Motor neuron (in vitro differentiated cells): Measurements from ENCODE around the gene RERE. TPM values are rescaled to one million over a fixed set of nuclear protein-coding genes. Genes with fewer than 3 reads are reported as not detected.
"Not testable (repeated sequence)": the region's sequence is repeated elsewhere in the genome, so short reads cannot be mapped to it uniquely, and the experiment has no call there.

ENCODE experiments used
- ATAC-seq, 8 experiments: fragments of 200-7000 bp; cut with Tn5 transposase; replicated peaks in 6 of 8; 2 replicates each; pipeline ENCODE4 v1.8.0; 2021; ENCODE audit warnings: mild to moderate bottlenecking in 8 of 8, moderate library complexity in 8 of 8
- H3K27ac ChIP-seq, 2 donors: fragments of 250-450 bp; sonication (Bioruptor Pico); 2 replicates each; pipeline ENCODE4 v1.9.0; 2021; ENCODE audit warnings: antibody characterized with exemption in 2 of 2, mild to moderate bottlenecking in 2 of 2, moderate library complexity in 1 of 2
- H3K4me1 ChIP-seq, 2 donors: fragments of 250-450 bp; sonication (Bioruptor Pico); replicated peaks in 1 of 2; 2 replicates each; pipeline ENCODE4 v1.6.1; 2021; ENCODE audit warnings: antibody characterized with exemption in 2 of 2, mild to moderate bottlenecking in 2 of 2, moderate library complexity in 1 of 2
- H3K4me3 ChIP-seq, 5 donors: fragments of 250-450 bp; sonication (Bioruptor Pico); 2 replicates each; pipeline ENCODE4 v1.9.0; 2021; ENCODE audit warnings: antibody characterized with exemption in 5 of 5, mild to moderate bottlenecking in 5 of 5, moderate library complexity in 4 of 5
- WGBS, 10 experiments: fragments of 450-650 bp; shearing (Covaris generic); methylation state at CpG; one replicate each; pipeline ENCODE4 v1.0.0; 2022; 5-methylcytosine and 5-hydroxymethylcytosine counted together
- in situ Hi-C, 9 experiments: fragments of 400-800 bp; cut with MboI; loops; one replicate each; pipeline ENCODE4 v1.15.0; 2021; ENCODE audit warnings: low sequenced_read_pairs in 9 of 9, low pct_unique_long_range_greater_than_20kb in 2 of 9; ENCODE audit not compliant: unreplicated experiment in 9 of 9
- total RNA-seq, 8 experiments: library from RNA; unstranded; fragments of 300-600 nt; gene quantifications; 2 replicates each; pipeline versions ENCODE4 v1.2.3 to v1.2.4, GENCODE V29; 2022

RERE gene
- total RNA-seq, 8 experiments from 2014 or later = 17.8 to 576 (median 111) TPM

GRCh38 chr1:8699679-8700078 is 117.8 kb downstream of the RERE start:
- in situ Hi-C loops = loop anchor here in 1 of 9 experiments (25.0 kb wide), 1 partner anchor 137 kb away; no protein-coding TSS in a partner anchor
- H3K4me1 ChIP-seq = peaks cover 27 to 37% of the 10 kb centered on the region in 2 donors
- peak overlapping the region in 1 of 5 donors; percentile 63 for H3K4me3 ChIP-seq
- no peak for ATAC-seq
- 78 to 100% (median 97%) methylated on average over 1 to 5 of the region's 7 CpGs for WGBS, 10 experiments
- no peak overlapping the region for H3K27ac ChIP-seq

- no peak for ATAC-seq
- no peak overlapping the region for H3K4me3 ChIP-seq
- WGBS, 10 experiments = 83 to 100% (median 92%) methylated on average over 1 to 3 of the region's 3 CpGs
- H3K4me1 ChIP-seq = peaks cover 24 to 30% of the 10 kb centered on the region in 2 donors
- H3K27ac ChIP-seq = no peak overlapping the region
- in situ Hi-C loops = loop anchor here in 1 of 9 experiments (25.0 kb wide), 1 partner anchor 137 kb away; no protein-coding TSS in a partner anchor
These were observed 118.4 kb downstream of the RERE start for GRCh38 chr1:8698937-8699447.

- Histone ChIP-seq H3K4me1 (peaks cover 23 to 28% of the 10 kb centered on the region in 2 donors), H3K27ac (peak overlapping the region in 1 of 2 donors; percentile 9), H3K4me3 (no peak overlapping the region)
- peak in 1 of 8 experiments; percentile 1 for ATAC-seq
- in situ Hi-C loops = loop anchor here in 1 of 9 experiments (25.0 kb wide), 1 partner anchor 136 kb away; no protein-coding TSS in a partner anchor
- 60 to 100% (median 81%) methylated on average over 1 to 3 of the region's 3 CpGs for WGBS, 10 experiments
These were observed 119.3 kb downstream of the RERE start for GRCh38 chr1:8698012-8698630.

GRCh38 chr1:8695442-8695841 is 122.0 kb downstream of the RERE start:
- WGBS, 10 experiments = 79 to 100% (median 95%) methylated on average over 2 to 4 of the region's 4 CpGs; no CpG with 5 or more reads in 1 of the 10 experiments
- H3K4me1 ChIP-seq = peaks cover 27% of the 10 kb centered on the region in 2 donors
- H3K4me3 ChIP-seq, H3K27ac ChIP-seq, ATAC-seq: not testable (repeated sequence)
- in situ Hi-C loops = loop anchor here in 1 of 9 experiments (25.0 kb wide), 1 partner anchor 133 kb away; no protein-coding TSS in a partner anchor

- Histone ChIP-seq H3K4me1 (peaks cover 10 to 15% of the 10 kb centered on the region in 2 donors), H3K4me3 (no peak overlapping the region), H3K27ac (no peak overlapping the region)
- in situ Hi-C loops = loop anchor here in 1 of 9 experiments (25.0 kb wide), 1 partner anchor 131 kb away; no protein-coding TSS in a partner anchor
- 38 to 100% (median 97%) methylated on average over 1 to 3 of the region's 3 CpGs; no CpG with 5 or more reads in 1 of the 10 experiments for WGBS, 10 experiments
- no peak for ATAC-seq
These were observed 124.3 kb downstream of the RERE start for GRCh38 chr1:8693107-8693506.

GRCh38 chr1:8691662-8692061 is 125.8 kb downstream of the RERE start:
- Histone ChIP-seq H3K4me1 (peaks cover 14 to 17% of the 10 kb centered on the region in 2 donors), H3K27ac (no peak overlapping the region), H3K4me3 (no peak overlapping the region)
- 20 to 100% (median 100%) methylated on average over 1 of the region's 1 CpG; no CpG with 5 or more reads in 5 of the 10 experiments for WGBS, 10 experiments
- ATAC-seq = no peak
- in situ Hi-C loops = loop anchor here in 1 of 9 experiments (25.0 kb wide), 1 partner anchor 129 kb away; no protein-coding TSS in a partner anchor

- Histone ChIP-seq H3K4me3 (no peak overlapping the region), H3K27ac (no peak overlapping the region), H3K4me1 (peaks cover 14 to 18% of the 10 kb centered on the region in 2 donors)
- ATAC-seq = no peak
- WGBS, 10 experiments = 83 to 100% (median 100%) methylated on average over 1 to 4 of the region's 4 CpGs; no CpG with 5 or more reads in 1 of the 10 experiments
- in situ Hi-C loops = loop anchor here in 1 of 9 experiments (25.0 kb wide), 1 partner anchor 128 kb away; no protein-coding TSS in a partner anchor
These were observed 127.3 kb downstream of the RERE start for GRCh38 chr1:8690253-8690525.

GRCh38 chr1:8689431-8690252 is 127.8 kb downstream of the RERE start:
- no peak for ATAC-seq
- 90 to 100% (median 97%) methylated on average over 2 to 6 of the region's 6 CpGs for WGBS, 10 experiments
- in situ Hi-C loops = loop anchor here in 1 of 9 experiments (25.0 kb wide), 1 partner anchor 127 kb away; no protein-coding TSS in a partner anchor
- no peak overlapping the region for H3K27ac ChIP-seq
- no peak overlapping the region for H3K4me3 ChIP-seq
- peaks cover 12 to 16% of the 10 kb centered on the region in 2 donors for H3K4me1 ChIP-seq

GRCh38 chr1:8687538-8687937 is 129.9 kb downstream of the RERE start:
- 0 to 100% (median 86%) methylated on average over 1 to 2 of the region's 2 CpGs; no CpG with 5 or more reads in 1 of the 10 experiments for WGBS, 10 experiments
- H3K4me1 ChIP-seq = peaks cover 5 to 27% of the 10 kb centered on the region in 2 donors
- H3K4me3 ChIP-seq = no peak overlapping the region
- peak in 3 of 8 experiments; percentile 58 to 89 (median 88) for ATAC-seq
- in situ Hi-C loops = loop anchor here in 1 of 9 experiments (25.0 kb wide), 1 partner anchor 125 kb away; no protein-coding TSS in a partner anchor
- H3K27ac ChIP-seq = no peak overlapping the region

GRCh38 chr1:8687039-8687438 is 130.4 kb downstream of the RERE start:
- H3K27ac ChIP-seq = no peak overlapping the region
- no peak overlapping the region for H3K4me3 ChIP-seq
- ATAC-seq = peak in 3 of 8 experiments; percentile 57 to 72 (median 63)
- H3K4me1 ChIP-seq = peaks cover 6 to 29% of the 10 kb centered on the region in 2 donors
- 35 to 100% (median 92%) methylated on average over 1 to 4 of the region's 4 CpGs; no CpG with 5 or more reads in 3 of the 10 experiments for WGBS, 10 experiments
- in situ Hi-C loops = loop anchor here in 1 of 9 experiments (25.0 kb wide), 1 partner anchor 125 kb away; no protein-coding TSS in a partner anchor

GRCh38 chr1:8685463-8685862 is 132.0 kb downstream of the RERE start:
- H3K4me3 ChIP-seq = no peak overlapping the region
- 80 to 96% (median 91%) methylated on average over 1 to 8 of the region's 8 CpGs for WGBS, 10 experiments
- H3K27ac ChIP-seq = no peak overlapping the region
- no peak for ATAC-seq
- H3K4me1 ChIP-seq = peaks cover 20 to 45% of the 10 kb centered on the region in 2 donors
- in situ Hi-C loops = loop anchor here in 1 of 9 experiments (25.0 kb wide), 1 partner anchor 123 kb away; no protein-coding TSS in a partner anchor

GRCh38 chr1:8684590-8684989 is 132.8 kb downstream of the RERE start:
- peaks cover 28 to 53% of the 10 kb centered on the region in 2 donors for H3K4me1 ChIP-seq
- ATAC-seq = no peak
- H3K27ac ChIP-seq = no peak overlapping the region
- in situ Hi-C loops = loop anchor here in 1 of 9 experiments (25.0 kb wide), 1 partner anchor 122 kb away; no protein-coding TSS in a partner anchor
- no peak overlapping the region for H3K4me3 ChIP-seq
- WGBS, 10 experiments = 86 to 100% methylated on average over 1 of the region's 1 CpG; no CpG with 5 or more reads in 8 of the 10 experiments
